NCI-H146 (cell line): ENCODE results near the gene LGALS14.
"Not testable (repeated sequence)": the region's sequence is repeated elsewhere in the genome, so short reads cannot be mapped to it uniquely, and the experiment has no call there.

Experiments
- DNase-seq: peaks from one replicate; lab custom pipeline; 2025; lab: John Stamatoyannopoulos, UW

The LGALS14 gene

GRCh38 chr19:39704181-39705044 lies at the start of gene LGALS14:
LGALS14 (plus strand) TSS chr19:39704481; CDS start chr19:39704529, 48 bp downstream.
- DNase-seq: peak; percentile 94

GRCh38 chr19:39655613-39656012 lies 48.7 kb upstream of the LGALS14 start, which contains the start of gene LGALS16:
LGALS16 (plus strand) TSS chr19:39655913; CDS start chr19:39655962, 49 bp downstream.
- no peak for DNase-seq

- no peak for DNase-seq
These were observed 44.5 kb upstream of the LGALS14 start for GRCh38 chr19:39659791-39660190.

- no peak for DNase-seq
These were observed 43.6 kb upstream of the LGALS14 start for GRCh38 chr19:39660661-39661060.

- DNase-seq: no peak
These were observed 42.7 kb upstream of the LGALS14 start for GRCh38 chr19:39661565-39661964.

- not testable (repeated sequence) for DNase-seq
These were observed 34.4 kb upstream of the LGALS14 start for GRCh38 chr19:39669860-39670259.

GRCh38 chr19:39670998-39671397 lies 33.3 kb upstream of the LGALS14 start:
- peak; percentile 57 for DNase-seq

- DNase-seq: peak; percentile 86
These were observed 32.4 kb upstream of the LGALS14 start for GRCh38 chr19:39671739-39672363.

GRCh38 chr19:39672473-39672872 lies 31.8 kb upstream of the LGALS14 start:
- DNase-seq: no peak

- DNase-seq: peak; percentile 57
These were observed 30.4 kb upstream of the LGALS14 start for GRCh38 chr19:39673862-39674261.

- DNase-seq: no peak
These were observed 28.3 kb upstream of the LGALS14 start for GRCh38 chr19:39676004-39676403.

- DNase-seq: peak; percentile 91
These were observed 26.1 kb upstream of the LGALS14 start for GRCh38 chr19:39677961-39678889.

GRCh38 chr19:39679056-39679790 lies 25.1 kb upstream of the LGALS14 start:
- no peak for DNase-seq

GRCh38 chr19:39679791-39680168 lies 24.5 kb upstream of the LGALS14 start:
- DNase-seq: no peak

- DNase-seq: no peak
These were observed 23.7 kb upstream of the LGALS14 start for GRCh38 chr19:39680593-39680992.

- DNase-seq: no peak
These were observed 22.9 kb upstream of the LGALS14 start for GRCh38 chr19:39681416-39681815.

- no peak for DNase-seq
These were observed 20.0 kb upstream of the LGALS14 start for GRCh38 chr19:39684267-39684666.

- DNase-seq: no peak
These were observed 17.5 kb upstream of the LGALS14 start for GRCh38 chr19:39686739-39687138.

- not testable (repeated sequence) for DNase-seq
These were observed 15.6 kb upstream of the LGALS14 start for GRCh38 chr19:39688637-39689036.

- DNase-seq: peak; percentile 24
These were observed 12.1 kb upstream of the LGALS14 start for GRCh38 chr19:39692166-39692565.

GRCh38 chr19:39692822-39693221 lies 11.5 kb upstream of the LGALS14 start:
- DNase-seq: no peak
